GM19351 (cell line): ENCODE data around the gene OR13J1.
"Not testable (repeated sequence)": the region's sequence is repeated elsewhere in the genome, so short reads cannot be mapped to it uniquely, and the experiment has no call there.

Experiments used
- ATAC-seq: cut with Tn5 transposase; IDR thresholded peaks from one replicate; pipeline ENCODE4 v1.9.1; 2021; ENCODE audit warnings: mild to moderate bottlenecking, moderate library complexity; ENCODE audit not compliant: unreplicated experiment

OR13J1 gene, protein sequence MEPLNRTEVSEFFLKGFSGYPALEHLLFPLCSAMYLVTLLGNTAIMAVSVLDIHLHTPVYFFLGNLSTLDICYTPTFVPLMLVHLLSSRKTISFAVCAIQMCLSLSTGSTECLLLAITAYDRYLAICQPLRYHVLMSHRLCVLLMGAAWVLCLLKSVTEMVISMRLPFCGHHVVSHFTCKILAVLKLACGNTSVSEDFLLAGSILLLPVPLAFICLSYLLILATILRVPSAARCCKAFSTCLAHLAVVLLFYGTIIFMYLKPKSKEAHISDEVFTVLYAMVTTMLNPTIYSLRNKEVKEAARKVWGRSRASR

GRCh38 chr9:35870351-35870923 lies at the start of gene OR13J1:
Gene OR13J1, minus strand, starts transcription at chr9:35870401. Its CDS starts 0 bp downstream, at chr9:35870401.
- ATAC-seq, result no peak

DNA sequence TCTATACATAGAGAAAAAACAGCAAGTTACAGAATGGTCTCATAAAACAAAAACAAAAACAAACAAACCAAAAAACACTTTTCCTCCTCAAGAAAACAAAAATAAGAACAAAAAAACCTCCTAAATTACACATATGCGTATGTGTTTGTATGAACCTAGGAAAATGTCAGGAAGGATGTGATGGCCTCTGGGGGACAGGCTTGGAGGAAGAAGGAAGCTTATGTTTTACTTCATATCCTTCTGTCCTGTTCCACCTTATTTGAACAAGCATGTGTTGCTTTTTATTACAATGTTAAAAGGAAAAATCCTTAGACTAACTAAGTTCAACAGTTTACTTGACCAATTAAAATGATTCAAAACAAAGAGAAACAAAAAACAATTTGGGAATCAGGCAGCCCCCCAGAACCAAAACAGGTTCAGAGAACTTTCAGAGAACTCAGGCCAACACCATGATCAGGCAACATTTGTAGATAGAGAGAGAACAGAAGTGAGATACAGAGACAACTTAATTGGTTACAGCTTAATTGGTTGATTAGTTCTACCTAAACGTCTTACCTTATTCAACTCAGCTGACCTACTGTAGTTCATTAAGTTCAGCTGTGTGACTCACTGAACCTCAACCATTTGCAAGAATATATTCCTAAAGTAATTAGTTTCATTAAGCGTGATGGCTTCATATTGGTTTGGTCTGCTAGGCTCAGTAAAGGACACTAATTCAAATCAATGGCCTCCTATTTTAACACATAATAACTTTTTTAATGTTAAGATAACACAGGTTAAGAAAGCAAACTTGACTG lies 49.2 kb upstream of the OR13J1 start:
- no peak for ATAC-seq

DNA sequence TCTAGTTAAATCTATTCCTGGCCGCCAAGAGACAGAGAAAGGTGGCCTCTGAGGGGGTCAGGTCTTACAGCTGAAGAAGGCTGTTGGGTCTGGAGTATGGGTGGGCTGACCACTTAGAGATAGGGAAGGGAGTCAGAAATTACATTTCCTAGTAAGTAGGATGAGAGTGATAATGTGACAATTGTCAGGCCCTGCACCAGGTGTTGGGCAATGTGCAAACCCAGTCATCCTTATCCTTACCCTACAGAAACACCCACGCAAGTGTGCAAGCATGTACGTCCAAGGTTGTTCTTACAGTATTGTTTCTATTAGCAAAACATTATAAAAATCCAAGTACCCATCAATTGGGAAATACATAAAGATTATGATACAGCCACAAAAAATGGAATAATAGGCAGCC lies 48.6 kb upstream of the OR13J1 start:
- ATAC-seq, result no peak

DNA sequence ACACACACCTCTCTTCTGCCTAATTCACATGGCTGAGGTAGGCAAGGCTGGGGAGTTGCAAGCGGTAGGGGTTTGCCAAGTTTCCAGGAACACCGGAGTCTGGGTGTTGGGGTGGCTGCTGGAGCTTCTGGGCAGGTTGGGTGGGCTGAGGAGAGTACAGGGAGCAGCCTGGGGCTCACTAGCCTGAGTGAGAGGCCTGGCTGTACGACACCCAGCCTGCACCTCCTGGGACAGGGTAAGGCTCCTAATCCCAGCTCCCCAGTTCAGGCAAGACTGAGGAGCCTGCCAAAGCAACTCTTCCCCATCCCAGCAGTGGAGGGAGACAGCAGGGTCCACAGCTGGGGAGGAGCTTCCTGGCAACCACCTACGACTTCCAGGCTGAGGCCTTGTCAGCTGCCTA lies 47.1 kb upstream of the OR13J1 start:
- ATAC-seq, result no peak

GRCh38 chr9:35915681-35916294 lies 45.6 kb upstream of the OR13J1 start:
- no peak for ATAC-seq

DNA sequence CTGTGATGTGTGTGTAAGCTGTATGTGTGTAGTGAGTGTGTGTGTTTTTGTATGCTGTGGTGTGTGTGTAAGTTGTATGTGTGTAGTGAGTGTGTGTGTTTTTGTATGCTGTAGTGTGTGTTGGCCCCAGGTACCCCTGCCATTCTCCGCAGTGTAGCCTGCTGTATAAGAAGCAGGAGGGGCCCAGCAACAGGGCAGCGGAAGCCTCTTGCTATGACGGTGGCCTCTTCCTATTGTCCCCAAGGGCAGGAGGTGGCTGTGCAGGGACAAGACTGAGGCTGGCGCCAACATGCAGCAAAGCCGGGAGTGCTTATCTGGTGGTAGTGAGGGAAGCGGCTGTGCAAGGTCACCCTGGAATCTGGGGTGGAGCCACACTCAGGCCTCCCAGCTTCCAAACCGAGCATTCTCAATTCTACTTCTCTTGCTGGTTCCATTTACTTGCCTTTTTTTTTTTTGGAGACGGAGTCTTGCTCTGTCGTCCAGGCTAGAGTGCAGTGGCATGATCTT lies 44.2 kb upstream of the OR13J1 start:
- ATAC-seq, result no peak

GRCh38 chr9:35913429-35913828 lies 43.2 kb upstream of the OR13J1 start:
- not testable (repeated sequence) for ATAC-seq

DNA sequence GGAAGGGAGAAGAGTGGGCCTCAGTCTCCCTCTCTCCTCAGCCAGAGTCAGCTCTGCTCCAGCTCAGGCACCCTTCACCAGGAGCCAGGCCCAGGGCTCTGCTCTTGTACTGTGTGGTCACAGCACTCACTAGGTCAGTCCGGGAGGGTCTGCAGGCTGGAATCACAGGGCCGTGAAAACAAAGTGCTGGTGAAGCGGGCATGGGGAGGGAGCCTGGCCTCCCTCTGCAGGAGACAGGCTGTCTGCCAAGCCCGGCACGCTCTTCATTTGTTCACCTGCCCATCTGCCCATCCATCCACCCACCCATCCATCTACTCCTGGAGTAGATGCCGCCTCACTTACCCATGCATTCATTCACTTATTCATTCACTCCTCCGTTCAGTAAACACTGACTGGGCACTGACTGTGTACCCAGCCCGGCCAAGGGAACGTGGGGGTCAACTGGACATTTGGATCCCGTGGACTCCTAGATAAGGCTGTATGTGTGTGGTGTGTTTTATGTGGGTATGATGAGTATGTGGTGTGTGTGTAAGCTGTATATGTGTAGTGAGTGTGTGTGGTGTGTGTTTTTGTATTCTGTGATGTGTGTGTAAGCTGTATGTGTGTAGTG lies 42.7 kb upstream of the OR13J1 start:
- no peak for ATAC-seq

DNA sequence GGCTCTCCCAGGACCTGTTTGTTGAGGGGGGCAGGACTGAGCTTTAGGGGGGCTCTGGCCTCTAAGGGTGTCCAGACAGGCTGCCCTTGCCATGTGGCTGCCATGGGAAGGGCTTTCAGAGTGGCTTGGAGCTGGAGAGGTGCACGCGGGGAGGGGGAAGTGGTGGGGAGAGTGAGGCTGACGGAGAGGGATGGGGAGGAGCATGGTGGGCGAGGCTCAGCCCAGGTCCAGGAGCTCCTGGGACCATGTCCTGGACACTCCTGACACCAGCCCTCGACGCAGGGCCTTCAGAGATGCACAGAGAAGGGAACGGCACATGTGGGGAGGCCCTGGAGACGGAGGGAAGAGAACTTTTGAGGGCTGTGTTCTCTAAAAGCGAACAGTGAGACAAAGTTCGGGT lies 41.5 kb upstream of the OR13J1 start:
- no peak for ATAC-seq

- ATAC-seq, result no peak
These were observed 40.6 kb upstream of the OR13J1 start for GRCh38 chr9:35910613-35911359.

- no peak for ATAC-seq
These were observed 39.7 kb upstream of the OR13J1 start for GRCh38 chr9:35909687-35910612.

DNA sequence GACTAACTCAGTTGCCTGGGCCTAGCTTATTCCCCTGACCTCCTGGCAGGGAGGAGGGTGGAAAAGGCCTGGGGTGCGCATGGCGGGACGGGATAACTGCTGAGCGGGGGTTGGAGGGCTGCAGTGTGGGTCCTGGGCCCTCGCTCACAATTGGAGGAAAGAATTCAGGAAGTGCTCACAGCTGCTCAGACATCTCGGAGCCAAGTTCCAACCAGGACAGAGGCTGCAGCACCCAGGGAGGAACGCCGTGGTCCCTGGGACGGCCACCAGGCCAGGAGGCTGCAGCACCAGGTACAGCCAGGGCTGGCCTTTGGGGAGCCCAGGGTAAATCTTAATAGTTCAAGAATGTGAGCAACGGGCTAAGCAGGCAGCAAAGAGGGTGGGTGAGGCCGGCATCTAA lies 39.1 kb upstream of the OR13J1 start, which contains the start of gene SPAAR:
SPAAR (plus strand) TSS at position 217 of the 400 bp plus-strand sequence. CDS start 974 bp downstream, outside the sequence.
- ATAC-seq, result no peak

DNA sequence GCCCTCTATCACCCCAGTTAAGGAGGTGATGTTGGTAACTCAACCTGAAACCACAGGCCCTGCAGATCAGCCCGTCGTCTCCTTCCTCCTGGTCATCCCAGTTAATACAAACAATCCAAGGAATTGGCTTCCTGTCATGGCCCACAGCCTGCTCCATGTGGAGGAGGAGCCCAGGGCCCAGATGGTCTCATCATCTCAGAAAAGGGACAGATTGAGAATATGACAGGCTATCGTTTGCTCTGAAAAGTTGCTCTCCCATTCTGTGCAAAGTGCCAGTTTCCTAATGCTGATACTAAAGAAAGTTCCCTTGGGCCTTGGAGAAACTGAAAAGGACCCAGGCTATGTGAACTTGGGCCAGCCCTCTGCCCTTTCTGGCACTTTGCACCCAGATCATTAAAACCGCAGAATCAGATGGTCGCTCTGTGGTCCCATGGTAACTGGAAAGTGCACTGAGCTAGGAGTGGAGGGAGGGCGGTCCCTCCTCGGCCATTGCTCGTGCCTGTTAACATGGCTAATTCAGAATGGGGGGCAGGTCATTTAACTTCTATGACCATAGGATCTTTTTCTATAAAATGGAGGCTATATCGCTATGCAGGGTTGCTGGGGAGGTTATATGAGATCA lies 38.4 kb upstream of the OR13J1 start:
- no peak for ATAC-seq

DNA sequence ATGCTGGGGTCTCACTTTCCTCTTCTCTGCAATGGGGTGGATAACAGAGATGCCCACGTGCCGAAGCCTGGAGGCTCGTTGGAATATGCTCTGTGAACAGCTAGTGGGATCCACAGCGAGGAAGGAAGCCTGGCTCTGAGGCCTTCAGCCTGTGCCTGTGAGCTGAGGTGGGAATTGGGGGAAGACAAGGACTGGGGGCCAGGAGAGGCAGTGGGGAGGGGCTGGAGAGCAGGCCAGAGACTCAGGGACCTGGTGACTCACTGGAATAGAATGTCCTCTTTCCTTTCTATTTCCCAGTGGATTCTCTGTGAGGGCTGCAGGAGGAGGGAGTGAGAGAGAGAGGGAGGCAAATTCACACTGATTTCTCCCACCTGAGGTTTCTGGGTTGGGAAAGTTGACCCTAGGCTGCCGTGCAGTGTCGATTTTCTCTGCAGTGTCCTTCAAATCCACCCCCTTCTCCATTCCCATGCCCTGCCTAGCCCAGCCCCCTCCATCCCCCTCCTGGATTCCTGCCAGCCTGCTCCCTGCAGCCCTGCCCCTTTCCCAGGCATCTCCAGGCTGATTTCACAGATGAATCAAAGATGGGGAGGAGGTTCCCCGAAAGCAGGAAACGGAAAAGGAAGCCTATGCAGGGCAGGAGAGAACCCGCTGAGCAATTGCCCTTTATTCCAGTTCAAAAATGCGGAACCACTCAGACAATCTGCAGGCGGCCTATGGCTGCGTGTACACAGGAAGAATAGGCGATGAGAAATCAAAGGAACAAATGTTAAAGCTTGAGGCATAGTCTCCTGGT lies 37.7 kb upstream of the OR13J1 start:
- ATAC-seq, result no peak

DNA sequence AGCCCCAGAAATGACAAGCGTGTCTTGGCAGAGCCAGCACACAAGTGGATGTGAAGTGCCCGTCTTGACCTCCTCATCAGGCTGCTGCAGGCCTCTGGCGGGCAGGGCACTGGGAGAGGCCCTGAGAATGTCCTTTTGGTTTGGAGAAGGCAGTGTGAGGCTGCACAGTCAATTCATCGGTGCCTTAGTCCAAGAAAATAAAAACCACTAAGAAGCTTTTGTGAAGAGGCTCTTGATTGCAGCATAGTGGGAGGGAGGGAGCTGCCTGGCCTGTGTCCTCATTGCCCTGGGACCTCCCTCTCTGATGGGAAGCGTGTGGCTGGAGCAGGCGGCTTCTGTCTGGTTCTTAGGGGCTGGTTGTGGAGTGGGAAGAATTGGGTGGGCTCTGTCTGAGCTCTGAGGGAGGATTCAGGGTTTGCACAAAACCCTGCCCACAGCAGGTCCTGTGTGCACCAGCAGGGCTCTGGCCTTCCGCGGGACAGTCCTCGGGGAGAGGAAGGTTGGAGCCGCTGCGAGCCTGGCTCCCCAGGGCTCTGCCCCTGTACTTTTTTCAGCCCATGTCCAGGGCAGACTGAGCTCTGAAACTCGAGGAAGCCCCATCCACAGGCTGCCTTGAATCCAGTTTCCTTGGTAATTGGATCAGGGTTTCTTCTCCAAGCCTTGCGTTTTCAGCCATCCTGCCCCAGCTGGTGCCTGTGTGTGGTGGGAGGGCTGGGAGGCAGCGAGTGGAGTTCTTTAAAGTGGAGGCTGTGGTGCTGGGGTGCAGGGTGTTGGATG lies 36.9 kb upstream of the OR13J1 start:
- ATAC-seq, result no peak

GRCh38 chr9:35905912-35906679 lies 35.9 kb upstream of the OR13J1 start, which contains the start of gene HRCT1:
Gene HRCT1, plus strand, starts transcription at chr9:35906202. Its CDS starts 86 bp downstream, at chr9:35906288.
- ATAC-seq, result no peak
